ENCODE results near the gene VTCN1. TPM values are rescaled to one million over a fixed set of nuclear protein-coding genes. Genes with fewer than 3 reads are reported as not detected.

The VTCN1 gene
- polyA plus RNA-seq, 2 of the 4 experiments (the other 2 are of a cell fraction) = 0.04 to 0.18 TPM

DNA sequence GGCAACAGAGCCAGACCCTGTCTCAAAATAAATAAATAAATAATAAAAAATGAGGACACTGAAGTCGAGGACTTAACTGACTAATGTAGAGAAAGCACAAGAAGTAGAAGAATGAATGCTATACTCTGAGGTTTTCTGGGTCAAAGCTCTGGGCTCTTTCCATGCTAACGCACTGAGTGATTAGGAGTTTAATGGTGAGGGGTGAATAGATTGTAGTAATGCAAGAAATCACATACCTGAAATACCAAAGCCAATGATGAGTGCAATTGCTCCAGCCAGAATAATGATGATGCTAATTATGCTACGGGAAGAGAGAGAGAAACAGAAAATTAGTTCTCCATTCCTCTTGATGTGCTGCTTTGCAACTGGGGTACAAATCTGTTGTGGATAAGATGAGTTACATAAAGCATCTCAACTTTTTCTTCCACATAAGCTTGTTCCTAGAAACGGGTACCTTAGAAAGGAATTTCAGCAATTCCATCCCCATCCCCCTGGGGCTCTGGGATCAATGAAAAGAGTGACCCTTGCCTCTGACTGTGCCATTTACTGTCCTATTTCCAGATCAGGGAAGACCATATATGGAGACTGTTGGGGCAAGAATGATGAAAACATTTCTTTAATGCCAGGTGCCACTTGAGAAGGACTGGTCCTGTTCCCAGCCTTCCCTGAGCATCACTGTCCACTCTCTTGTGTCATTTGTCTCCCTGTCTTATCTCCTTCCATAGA, 40.7 kb downstream of the VTCN1 start:
- no peak for DNase-seq (ENCODE audit: low read depth in 1 of 2, low spot score in 1 of 2)
- ChIA-PET CTCF (interaction anchor here (0.6 kb wide), 1 partner anchor 584 kb away, joined by 3 read pairs; no protein-coding TSS in a partner anchor), POLR2A (no interaction called here)
- TF ChIP-seq MAFK (IDR thresholded peaks at IDR 0.05; ENCODE audit: partially characterized antibody) = no peak
- no peak for TF ChIP-seq PHF8 (IDR thresholded peaks at IDR 0.05; ENCODE audit: borderline replicate concordance, low read depth)
- no peak for TF ChIP-seq HDAC2 (IDR thresholded peaks at IDR 0.05)
- TF ChIP-seq CBX8 (IDR thresholded peaks at IDR 0.05) = no peak
- TF ChIP-seq, protein P1, sequence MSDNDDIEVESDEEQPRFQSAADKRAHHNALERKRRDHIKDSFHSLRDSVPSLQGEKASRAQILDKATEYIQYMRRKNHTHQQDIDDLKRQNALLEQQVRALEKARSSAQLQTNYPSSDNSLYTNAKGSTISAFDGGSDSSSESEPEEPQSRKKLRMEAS (IDR thresholded peaks at IDR 0.05) = no peak
- TF ChIP-seq ZC3H11A (IDR thresholded peaks at IDR 0.05) = no peak
- TF ChIP-seq, protein P2, sequence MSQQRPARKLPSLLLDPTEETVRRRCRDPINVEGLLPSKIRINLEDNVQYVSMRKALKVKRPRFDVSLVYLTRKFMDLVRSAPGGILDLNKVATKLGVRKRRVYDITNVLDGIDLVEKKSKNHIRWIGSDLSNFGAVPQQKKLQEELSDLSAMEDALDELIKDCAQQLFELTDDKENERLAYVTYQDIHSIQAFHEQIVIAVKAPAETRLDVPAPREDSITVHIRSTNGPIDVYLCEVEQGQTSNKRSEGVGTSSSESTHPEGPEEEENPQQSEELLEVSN (IDR thresholded peaks at IDR 0.05; ENCODE audit: borderline replicate concordance, low read depth) = no peak
- no peak for TF ChIP-seq POLR2AphosphoS2 (conservative IDR thresholded peaks at IDR 0.05; ENCODE audit: low read length)
- TF ChIP-seq, protein P3, sequence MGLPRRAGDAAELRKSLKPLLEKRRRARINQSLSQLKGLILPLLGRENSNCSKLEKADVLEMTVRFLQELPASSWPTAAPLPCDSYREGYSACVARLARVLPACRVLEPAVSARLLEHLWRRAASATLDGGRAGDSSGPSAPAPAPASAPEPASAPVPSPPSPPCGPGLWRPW (IDR thresholded peaks at IDR 0.05) = no peak
- no peak for TF ChIP-seq KDM1A (IDR thresholded peaks at IDR 0.05; ENCODE audit: low read depth)
- TF ChIP-seq, protein P4, sequence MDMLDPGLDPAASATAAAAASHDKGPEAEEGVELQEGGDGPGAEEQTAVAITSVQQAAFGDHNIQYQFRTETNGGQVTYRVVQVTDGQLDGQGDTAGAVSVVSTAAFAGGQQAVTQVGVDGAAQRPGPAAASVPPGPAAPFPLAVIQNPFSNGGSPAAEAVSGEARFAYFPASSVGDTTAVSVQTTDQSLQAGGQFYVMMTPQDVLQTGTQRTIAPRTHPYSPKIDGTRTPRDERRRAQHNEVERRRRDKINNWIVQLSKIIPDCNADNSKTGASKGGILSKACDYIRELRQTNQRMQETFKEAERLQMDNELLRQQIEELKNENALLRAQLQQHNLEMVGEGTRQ (IDR thresholded peaks at IDR 0.05) = no peak
- TF ChIP-seq ZNF302 (CRISPR knock-in tag; IDR thresholded peaks at IDR 0.05) = no peak
- no peak for TF ChIP-seq JUNB (IDR thresholded peaks at IDR 0.05)
- TF ChIP-seq FOSL2 (IDR thresholded peaks at IDR 0.05) = no peak
- no peak for TF ChIP-seq FOSL2 (CRISPR knock-in tag; IDR thresholded peaks at IDR 0.05)
- TF ChIP-seq RNF2 (IDR thresholded peaks at IDR 0.05; ENCODE audit: borderline replicate concordance, low read depth) = no peak
- no peak for TF ChIP-seq TFCP2L1 (CRISPR knock-in tag; IDR thresholded peaks at IDR 0.05)
- no peak for TF ChIP-seq EHMT2 (IDR thresholded peaks at IDR 0.05; ENCODE audit: low read depth)
- no peak for TF ChIP-seq EHF (CRISPR knock-in tag; IDR thresholded peaks at IDR 0.05)
- TF ChIP-seq ESRRA (IDR thresholded peaks at IDR 0.05; ENCODE audit: borderline replicate concordance, low read length) = no peak
- no peak for TF ChIP-seq CHD4 (IDR thresholded peaks at IDR 0.05; ENCODE audit: borderline replicate concordance)
- no peak for FAIRE-seq
- Histone ChIP-seq H3K4me3 (no peak overlapping the region), H3K4me1 (peaks cover 11% of the 10 kb centered on the region; the same call in 2 of the 3 replicates), H3K4me2 (no peak overlapping the region), H3K27ac (no peak overlapping the region), H3K9me3 (no peaks in the 10 kb centered on the region)
- WGBS (ENCODE audit: missing lambda C conversion rate) = 60% methylated on average over 4 of the region's 4 CpGs
- ATAC-seq = no peak

DNA sequence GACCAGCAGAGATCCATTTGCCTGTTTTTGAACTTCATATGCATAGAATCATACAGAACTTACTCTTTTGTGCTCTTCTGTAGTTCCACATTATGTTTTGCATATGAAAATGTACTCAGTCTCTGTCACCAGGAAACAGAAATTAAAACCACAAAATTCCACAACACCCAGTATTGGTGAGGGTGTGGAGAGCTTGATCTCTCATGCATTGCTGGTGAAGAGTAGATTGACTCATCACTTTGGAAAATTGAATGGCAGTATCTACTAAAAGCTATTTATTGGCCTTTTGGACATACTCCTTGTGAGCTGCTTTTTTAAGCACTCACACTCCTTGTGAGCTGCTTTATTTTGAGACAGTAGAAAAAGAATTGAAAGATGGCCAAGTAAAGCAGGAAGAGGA, 43.3 kb downstream of the VTCN1 start:
- CTCF ChIA-PET = no interaction called here
- no peak for DNase-seq (ENCODE audit: low read depth in 1 of 2, low spot score in 1 of 2)

More for the DNA sequence above, 43.3 kb downstream of the VTCN1 start:
- Histone ChIP-seq H3K9me3 (no peaks in the 10 kb centered on the region), H3K4me1 (peaks cover 30% of the 10 kb centered on the region), H3K27ac (no peak overlapping the region), H3K4me2 (no peak overlapping the region), H3K4me3 (no peak overlapping the region)
- POLR2A ChIA-PET = no interaction called here
- TF ChIP-seq JUNB (IDR thresholded peaks at IDR 0.05) = no peak
- TF ChIP-seq CBX2 (IDR thresholded peaks at IDR 0.05; ENCODE audit: borderline replicate concordance, low read depth) = no peak
- TF ChIP-seq ZNF302 (CRISPR knock-in tag; IDR thresholded peaks at IDR 0.05) = no peak
- no peak for TF ChIP-seq NR3C1 (IDR thresholded peaks at IDR 0.05)
- TF ChIP-seq, protein P2 (IDR thresholded peaks at IDR 0.05; ENCODE audit: borderline replicate concordance, low read depth) = no peak
- no peak for TF ChIP-seq CBX8 (IDR thresholded peaks at IDR 0.05)
- no peak for TF ChIP-seq SMC3 (IDR thresholded peaks at IDR 0.05)
- ATAC-seq = no peak
- FAIRE-seq = no peak

All from A549 (cell line).